A673 (cell line): ENCODE data around the gene KLRC4.

Experiments used
- EZH2 ChIP-seq: fragments of 200-600 bp; sonication (generic); IDR thresholded peaks from 2 replicates; pipeline ENCODE4 v1.6.1; 2017; ENCODE audit warnings: borderline replicate concordance, low read depth, mild to moderate bottlenecking, mixed read lengths, antibody characterized with exemption, low read length; ENCODE audit not compliant: poor library complexity, severe bottlenecking
- TF ChIP-seq, protein P1 (sequence below): fragments of 300-800, 200-600 bp; sonication (generic); conservative IDR thresholded peaks from 2 replicates; pipeline ENCODE4 v1.5.1; 2017; ENCODE audit warnings: low read depth, mild to moderate bottlenecking, antibody characterized with exemption, low read length, moderate library complexity, mixed read lengths

DNA sequence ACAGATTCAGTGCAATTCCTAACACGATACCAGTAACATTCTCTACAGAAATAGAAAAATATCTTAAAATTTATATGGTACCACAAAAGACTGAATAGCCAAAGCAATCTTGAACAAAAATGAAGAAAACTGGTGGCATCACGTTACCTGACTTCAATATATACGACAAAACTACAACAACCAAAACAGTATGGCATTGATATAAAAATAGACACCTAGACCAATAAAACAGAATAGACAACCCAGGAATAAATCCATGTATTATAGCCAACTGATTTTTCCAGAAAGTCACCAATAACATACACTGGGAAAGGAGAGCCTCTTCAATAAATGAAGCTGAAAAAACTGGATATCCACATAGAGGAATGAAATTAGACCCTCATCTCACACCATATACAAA, 25.4 kb downstream of the KLRC4 start:
- TF ChIP-seq, protein P1, sequence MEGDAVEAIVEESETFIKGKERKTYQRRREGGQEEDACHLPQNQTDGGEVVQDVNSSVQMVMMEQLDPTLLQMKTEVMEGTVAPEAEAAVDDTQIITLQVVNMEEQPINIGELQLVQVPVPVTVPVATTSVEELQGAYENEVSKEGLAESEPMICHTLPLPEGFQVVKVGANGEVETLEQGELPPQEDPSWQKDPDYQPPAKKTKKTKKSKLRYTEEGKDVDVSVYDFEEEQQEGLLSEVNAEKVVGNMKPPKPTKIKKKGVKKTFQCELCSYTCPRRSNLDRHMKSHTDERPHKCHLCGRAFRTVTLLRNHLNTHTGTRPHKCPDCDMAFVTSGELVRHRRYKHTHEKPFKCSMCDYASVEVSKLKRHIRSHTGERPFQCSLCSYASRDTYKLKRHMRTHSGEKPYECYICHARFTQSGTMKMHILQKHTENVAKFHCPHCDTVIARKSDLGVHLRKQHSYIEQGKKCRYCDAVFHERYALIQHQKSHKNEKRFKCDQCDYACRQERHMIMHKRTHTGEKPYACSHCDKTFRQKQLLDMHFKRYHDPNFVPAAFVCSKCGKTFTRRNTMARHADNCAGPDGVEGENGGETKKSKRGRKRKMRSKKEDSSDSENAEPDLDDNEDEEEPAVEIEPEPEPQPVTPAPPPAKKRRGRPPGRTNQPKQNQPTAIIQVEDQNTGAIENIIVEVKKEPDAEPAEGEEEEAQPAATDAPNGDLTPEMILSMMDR = no peak
- TF ChIP-seq EZH2 = no peak
